HG03175 (cell line): ENCODE measurements around the gene GALNT13.
A peak's percentile ranks its signal among the peaks of the same experiment; 100 is the strongest.

Experiments
- ATAC-seq: cut with Tn5 transposase; IDR thresholded peaks from one replicate; pipeline ENCODE4 v1.9.1; 2021; ENCODE audit warnings: mild to moderate bottlenecking, moderate library complexity; ENCODE audit not compliant: unreplicated experiment

GALNT13 gene

GRCh38 chr2:154289870-154290269 lies 418.1 kb downstream of the GALNT13 start:
- no peak for ATAC-seq

GRCh38 chr2:154291511-154291910 lies 419.8 kb downstream of the GALNT13 start:
- ATAC-seq: no peak

GRCh38 chr2:154291927-154292326 lies 420.2 kb downstream of the GALNT13 start:
- no peak for ATAC-seq

- ATAC-seq: no peak
Observed at GRCh38 chr2:154293864-154294263, 422.1 kb downstream of the GALNT13 start.

GRCh38 chr2:154306266-154306970 lies 434.7 kb downstream of the GALNT13 start:
- no peak for ATAC-seq

- no peak for ATAC-seq
Observed at GRCh38 chr2:154307007-154307406, 435.3 kb downstream of the GALNT13 start.

GRCh38 chr2:154324601-154325000 lies 452.9 kb downstream of the GALNT13 start:
- ATAC-seq: no peak

GRCh38 chr2:154329510-154329909 lies 457.8 kb downstream of the GALNT13 start:
- no peak for ATAC-seq

- ATAC-seq: no peak
Observed at GRCh38 chr2:154331784-154332183, 460.1 kb downstream of the GALNT13 start.

- ATAC-seq: no peak
Observed at GRCh38 chr2:154336201-154336600, 464.5 kb downstream of the GALNT13 start.

- ATAC-seq: no peak
Observed at GRCh38 chr2:154338352-154338967, 466.7 kb downstream of the GALNT13 start.

GRCh38 chr2:154343282-154343681 lies 471.6 kb downstream of the GALNT13 start:
- no peak for ATAC-seq

- no peak for ATAC-seq
Observed at GRCh38 chr2:154350911-154351310, 479.2 kb downstream of the GALNT13 start.

GRCh38 chr2:154361276-154361675 lies 489.6 kb downstream of the GALNT13 start:
- ATAC-seq: no peak

- no peak for ATAC-seq
Observed at GRCh38 chr2:154368153-154368552, 496.4 kb downstream of the GALNT13 start.

GRCh38 chr2:154370873-154371272 lies 499.2 kb downstream of the GALNT13 start:
- no peak for ATAC-seq

GRCh38 chr2:154374416-154374815 lies 502.7 kb downstream of the GALNT13 start:
- ATAC-seq: no peak

GRCh38 chr2:154375579-154375931 lies 503.8 kb downstream of the GALNT13 start:
- no peak for ATAC-seq

- ATAC-seq: no peak
Observed at GRCh38 chr2:154381931-154382794, 510.4 kb downstream of the GALNT13 start.

GRCh38 chr2:154386186-154386585 lies 514.5 kb downstream of the GALNT13 start:
- ATAC-seq: no peak

- ATAC-seq: no peak
Observed at GRCh38 chr2:154391051-154391450, 519.3 kb downstream of the GALNT13 start.

GRCh38 chr2:154392256-154392655 lies 520.5 kb downstream of the GALNT13 start:
- ATAC-seq: peak; percentile 92
